DMS79 treated with DMSO at 0.1 percent for 48 hours (cell line): ENCODE results near the gene ZNF775.

Experiments
- DNase-seq: peaks from one replicate; lab custom pipeline; 2025; lab: John Stamatoyannopoulos, UW

The ZNF775 gene

DNA sequence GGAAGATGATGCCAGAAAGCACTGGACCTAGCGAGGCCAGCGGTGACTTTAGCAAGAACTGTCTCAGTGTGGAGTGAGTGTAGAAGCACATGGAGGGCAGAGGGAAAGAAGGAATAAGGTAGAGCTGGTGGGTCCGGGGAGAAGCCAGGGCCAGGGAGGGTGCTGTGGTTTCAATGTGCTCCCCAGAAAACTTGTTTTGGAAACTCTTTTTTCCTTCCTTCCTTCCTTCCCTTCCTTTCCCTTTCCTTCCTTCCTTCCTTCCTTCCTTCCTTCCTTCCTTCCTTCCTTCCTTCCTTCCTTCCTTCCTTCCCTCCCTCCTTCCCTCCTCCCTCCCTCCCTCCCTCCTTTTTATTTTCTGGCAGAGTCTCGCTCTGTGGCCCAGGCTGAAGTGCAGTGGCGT, 32.2 kb upstream of the ZNF775 start:
- DNase-seq: no peak

DNA sequence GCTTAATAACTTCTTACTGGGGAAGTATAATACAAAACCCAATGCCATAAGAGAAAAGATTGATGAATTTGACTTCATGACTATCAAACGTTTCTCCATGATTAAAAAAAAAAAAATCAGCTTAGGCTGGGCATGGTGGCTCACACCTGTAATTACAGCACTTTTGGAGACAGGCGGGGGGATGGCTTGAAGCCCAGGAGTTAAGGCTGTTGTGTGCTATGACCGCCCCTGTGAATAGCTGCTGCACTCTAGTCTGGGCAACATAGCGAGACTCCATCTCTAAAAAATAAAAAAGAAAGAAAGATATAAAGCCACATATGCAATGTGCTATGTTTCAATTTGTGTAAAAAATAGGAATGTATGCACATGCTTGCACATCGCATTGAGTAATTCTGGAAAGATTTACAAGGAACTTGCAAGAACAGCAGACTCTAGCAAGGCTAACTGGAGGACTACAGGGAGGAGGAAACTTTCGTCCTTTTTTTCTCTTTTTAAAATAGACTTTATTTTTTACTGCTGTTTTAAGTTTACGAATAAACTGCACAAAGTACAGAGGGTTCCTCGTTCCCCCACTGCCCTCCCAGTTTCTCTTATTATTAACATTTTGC, 27.4 kb upstream of the ZNF775 start:
- no peak for DNase-seq

DNA sequence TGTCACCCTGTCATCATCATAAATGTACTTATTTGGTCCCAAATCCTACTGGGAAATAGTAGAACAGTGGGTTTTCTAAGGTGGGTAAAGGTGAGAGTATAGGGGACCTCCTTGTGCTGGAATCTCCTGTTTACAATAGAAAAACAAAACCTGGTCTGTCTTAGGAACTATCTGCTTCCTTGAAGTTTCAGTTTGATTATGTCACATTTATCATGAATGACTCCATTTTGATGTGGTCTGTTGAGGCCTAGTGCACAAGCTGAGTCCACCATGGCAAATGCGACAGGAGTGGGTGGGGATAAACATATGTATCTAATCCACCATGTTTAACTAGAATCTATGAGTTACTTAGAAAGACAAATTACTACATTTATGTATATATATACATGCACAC, 23.5 kb upstream of the ZNF775 start:
- DNase-seq: no peak

DNA sequence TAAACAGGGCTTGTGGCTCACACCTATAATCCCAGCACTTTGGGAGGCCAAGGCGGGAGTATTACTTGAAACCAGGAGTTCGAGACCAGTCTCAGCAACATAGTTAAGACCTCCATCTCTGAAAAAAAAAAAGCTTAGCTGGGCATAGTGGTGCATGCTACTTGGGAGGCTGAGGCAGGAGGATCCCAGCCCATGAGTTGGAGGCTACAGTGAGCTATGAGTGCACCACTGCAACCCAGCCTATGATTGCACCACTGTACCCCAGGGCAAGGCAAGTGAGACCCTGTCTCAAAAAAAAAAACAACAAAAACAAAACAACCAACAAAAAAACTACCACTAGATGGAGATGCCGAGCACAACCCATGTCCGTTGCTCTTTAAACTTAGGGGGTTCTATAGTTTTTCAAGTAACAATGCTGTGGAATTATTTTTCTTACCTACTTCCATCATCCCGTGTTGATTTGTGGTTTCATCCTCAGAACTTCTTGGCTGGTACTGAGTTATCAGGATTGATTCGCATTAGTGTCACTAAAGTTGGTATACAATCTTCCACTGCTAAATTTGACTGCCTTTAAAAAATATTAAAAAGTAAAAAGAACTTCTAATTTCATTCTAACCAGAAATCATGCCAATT, 22.7 kb upstream of the ZNF775 start:
- peak; percentile 11 for DNase-seq

DNA sequence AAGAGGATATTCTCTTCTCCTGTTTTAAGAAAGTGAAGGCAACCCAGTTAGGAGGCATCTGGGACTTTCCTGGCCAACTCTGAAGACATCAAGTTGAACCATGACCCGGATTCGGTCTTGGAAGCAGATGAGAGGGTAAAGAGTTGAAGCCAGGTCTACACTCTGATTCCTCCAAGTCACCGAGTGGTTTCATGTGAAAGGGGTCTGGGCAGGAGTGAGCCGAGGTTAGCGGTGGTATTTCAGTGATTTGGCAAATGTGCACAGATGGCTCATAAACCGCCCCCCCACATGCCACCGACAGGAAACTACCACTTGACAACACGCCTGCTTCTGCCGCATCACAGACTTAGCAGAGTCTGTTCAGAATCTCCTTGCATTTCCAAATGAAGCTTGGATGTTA, 21.9 kb upstream of the ZNF775 start:
- no peak for DNase-seq

DNA sequence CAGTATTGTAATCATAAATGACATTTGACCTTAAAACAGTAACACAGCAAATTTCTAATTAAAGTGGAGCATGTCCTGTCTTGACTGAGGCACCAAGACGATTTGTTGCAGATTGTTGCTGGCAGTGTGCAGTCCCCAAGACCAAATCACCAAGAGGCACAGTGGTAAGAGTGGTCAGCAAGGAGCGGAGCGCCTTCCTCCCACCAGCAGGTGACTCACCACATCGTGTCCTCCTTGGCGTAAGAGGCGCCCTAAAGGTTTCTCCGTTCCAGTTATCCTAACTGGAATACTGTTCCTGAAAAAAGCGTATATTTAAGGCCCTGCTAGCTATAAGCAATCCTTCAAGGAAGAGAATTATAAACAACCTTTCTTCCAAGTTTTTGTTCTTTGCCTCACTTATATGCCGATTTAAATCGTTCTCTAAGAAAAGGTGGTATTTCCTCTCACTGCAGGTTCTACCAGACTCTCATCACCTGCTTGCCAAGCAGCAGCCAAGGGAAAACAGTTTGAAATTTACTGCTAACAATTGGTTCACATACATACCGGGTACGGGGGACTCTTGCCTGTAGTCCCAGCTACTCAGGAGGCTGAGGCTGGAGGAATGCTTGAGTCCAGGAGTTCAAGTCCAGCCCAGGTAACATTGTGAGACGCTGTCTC, 21.2 kb upstream of the ZNF775 start:
- no peak for DNase-seq

DNA sequence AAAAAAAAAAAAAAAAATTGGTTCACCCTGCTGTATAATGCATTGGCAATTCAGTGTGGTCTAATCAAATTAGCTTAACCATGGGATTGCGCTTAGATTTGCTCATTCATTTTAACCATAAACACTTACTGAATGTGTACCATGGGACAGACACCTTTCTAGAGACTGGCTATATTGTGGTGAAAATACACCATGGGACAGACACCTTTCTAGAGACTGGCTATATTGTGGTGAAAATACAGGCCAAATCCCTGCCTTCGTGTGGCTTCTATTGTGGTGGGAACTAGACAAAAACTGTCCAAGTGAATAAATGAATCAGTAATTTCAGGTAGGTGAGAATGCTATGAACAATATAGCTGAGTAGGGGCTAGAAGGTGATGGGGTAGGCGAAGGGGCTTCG, 20.7 kb upstream of the ZNF775 start:
- no peak for DNase-seq

DNA sequence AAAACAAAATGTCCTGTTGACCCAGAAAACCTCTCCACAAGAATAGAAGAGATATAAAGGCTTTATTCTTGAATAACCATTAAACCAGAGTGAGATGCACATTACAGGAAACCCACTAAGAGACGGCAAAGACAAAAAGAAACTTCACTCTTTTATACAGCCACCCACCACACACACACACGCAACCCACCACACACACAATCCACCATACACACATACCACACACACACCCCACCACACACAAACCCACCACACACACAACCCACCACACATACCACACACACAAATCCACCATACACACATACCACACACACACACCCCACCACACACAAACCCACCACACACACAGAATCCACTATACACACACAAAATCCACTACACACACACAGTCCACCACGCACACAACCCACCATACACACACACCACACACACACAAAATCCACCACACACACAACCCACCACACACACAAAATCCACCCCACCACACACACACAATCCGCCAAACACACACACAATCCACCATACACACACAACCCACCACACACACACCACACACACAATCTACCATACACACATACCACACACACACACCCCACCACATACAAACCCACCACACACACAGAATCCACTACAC, 20.0 kb upstream of the ZNF775 start:
- no peak for DNase-seq

DNA sequence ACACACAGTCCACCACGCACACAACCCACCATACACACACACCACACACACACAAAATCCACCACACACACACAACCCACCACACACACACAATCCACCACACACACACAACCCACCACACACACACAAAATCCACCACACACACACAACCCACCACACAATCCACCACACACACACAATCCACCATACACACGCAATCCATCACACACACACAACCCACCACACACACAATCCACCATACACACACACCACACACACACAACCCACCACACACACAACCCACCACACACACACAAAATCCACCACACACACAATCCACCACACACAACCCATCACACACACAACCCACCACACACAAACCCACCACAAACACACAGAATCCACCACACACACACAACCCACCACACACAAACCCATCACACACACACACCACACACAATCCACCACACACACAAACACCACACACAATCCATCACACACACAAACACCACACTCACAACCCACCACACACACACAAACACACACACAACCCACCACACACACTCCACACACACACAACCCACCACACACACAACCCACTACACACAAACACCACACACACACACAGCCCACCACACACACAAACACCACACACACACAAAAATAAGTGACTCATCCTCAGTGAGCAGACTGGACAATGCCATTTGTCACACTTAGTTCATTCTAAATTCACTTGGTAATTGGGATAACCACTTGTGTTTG, 19.3 kb upstream of the ZNF775 start:
- DNase-seq: no peak

DNA sequence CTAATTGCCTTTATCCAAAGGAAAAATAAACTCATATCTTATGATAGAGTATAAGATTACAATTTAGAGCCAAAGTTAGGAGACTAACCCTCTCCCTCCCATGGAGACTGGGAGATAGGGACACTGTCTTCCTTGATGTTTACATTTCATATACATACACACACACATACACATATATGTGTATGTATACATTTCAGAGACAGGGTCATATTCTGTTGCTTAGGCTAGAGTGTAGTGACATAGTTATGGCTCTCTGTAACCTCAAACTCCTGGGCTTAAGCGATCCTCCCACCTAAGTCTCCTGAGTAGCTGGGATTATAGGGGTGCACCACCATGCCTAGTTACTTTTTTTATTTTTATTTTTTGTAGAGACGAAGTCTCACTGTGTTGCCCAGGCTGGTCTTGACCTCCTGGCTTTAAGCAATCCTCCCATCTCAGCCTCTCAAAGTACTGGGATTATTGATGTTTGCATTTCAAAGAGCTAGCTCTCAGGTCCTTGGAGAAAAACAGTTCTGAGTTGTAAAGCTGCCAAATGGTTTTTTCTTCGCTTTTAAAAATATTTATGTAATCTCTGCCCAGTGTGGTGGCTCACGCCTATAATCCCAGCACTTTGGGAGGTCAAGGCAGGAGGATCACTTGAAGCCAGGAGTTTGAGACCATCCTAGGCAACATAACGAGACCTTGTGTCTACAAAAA, 18.6 kb upstream of the ZNF775 start:
- no peak for DNase-seq

DNA sequence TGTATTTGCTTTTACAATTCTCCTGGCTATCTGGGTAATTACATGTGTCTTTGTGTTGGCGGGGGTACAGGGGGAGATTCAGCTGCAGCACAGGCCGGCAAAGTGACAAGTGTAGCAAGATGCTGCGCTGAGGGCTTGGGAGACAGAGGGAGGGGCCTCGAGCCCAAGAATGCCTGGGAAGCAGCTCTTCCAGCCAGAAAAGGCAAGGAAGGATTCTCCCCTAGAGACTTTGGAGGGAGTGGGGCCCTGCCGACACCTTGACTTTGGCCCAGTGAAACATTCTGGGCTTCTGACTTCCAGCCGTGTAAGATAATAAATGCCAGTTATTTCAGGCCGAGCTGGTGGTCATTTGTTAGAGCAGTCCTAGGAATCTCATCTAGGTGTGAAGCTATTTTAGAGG, 17.7 kb upstream of the ZNF775 start:
- no peak for DNase-seq

DNA sequence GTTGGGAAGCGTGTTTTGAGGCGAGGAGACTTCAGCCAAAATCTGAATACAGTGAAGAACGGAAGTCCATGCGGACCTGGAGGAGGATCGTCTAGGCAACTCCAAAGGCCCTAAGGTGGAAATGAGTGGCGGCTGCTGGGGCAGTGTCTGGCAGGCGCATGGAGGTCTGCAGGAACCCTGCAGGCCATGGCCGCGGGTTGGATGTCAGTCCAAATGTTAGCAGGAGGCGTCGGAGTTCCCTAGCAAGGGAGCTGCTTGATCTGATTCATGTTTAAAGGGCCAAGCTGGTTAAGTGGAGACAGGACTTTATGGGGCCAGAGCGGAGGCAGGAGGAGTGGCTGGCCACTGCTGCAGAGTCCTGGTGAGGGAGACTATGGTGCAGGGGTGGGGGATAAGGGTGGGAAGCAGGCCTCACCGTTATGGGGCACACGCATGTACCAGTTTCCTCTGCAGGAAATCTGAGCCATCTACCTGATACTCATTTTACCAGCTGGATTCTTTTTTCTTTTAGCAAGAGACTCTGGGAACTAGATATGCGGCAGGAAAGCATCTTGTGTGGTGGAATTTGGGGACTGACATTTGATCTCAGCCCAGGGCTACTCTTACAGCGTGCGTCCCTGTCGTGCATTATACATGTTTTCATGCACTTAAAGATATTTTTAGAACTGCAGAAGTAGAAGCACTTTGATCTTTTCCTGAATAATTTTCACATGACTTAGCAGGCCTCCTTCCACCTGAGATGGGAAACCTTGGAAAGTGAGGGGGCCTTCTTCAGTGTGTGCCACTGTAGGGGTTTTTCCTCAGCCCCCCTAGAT, 17.1 kb upstream of the ZNF775 start:
- DNase-seq: no peak

DNA sequence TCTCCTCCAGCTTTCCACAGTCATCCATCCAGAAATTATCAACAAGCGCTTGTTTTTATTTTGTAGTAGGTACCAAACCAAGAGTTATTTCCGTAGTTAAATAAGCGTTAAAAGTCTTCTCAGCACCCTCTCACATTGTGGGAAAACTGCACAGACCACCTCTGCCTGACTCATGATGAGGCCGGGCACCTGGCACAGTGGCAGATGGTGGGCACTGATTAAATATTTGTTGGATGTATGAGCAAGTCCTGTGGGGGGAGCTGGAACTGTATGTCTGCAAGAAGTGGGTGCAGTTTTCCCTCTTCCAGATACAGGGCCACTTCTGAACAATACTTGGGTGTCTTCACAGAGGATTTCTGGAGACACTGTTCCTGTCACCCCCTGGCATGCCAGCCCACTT, 15.8 kb upstream of the ZNF775 start:
- DNase-seq: no peak

DNA sequence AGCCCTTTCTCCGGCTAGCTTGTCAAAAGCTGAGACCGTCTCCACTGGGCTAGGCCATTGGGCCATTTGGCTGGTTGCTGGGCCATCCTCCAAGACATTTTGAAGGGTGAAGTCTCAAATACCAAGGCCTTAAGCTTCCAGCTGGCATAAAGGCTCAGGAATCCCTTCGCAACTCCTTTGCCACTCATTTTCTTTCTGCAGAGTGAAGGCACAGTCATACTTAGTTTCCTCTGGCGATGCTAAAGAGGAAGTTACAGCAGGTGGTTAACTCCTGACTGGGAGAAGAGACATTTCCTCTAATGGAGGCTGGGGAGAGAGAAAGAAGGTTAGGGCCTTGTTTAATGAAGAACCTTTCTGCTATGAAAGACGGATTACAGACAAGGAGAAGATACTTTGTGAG, 15.3 kb upstream of the ZNF775 start:
- DNase-seq: no peak

DNA sequence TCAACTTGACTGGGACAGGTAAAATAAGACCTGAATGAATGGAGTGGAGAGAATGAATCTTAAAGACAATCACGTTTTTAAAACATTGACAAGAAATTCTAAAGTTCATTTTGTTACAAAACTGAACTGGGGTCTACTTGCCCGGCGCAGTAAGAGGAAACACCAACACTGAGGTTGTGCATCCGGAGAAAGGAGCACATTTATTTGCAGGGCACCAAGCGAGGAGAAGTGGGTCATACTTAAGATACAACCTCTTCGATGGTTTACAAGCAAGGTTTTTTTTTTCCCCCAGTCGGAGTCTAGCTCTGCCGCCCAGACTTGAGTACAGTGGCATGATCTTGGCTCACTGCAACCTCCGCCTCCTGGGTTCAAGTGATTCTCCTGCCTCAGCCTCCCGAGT, 13.9 kb upstream of the ZNF775 start:
- DNase-seq: no peak

DNA sequence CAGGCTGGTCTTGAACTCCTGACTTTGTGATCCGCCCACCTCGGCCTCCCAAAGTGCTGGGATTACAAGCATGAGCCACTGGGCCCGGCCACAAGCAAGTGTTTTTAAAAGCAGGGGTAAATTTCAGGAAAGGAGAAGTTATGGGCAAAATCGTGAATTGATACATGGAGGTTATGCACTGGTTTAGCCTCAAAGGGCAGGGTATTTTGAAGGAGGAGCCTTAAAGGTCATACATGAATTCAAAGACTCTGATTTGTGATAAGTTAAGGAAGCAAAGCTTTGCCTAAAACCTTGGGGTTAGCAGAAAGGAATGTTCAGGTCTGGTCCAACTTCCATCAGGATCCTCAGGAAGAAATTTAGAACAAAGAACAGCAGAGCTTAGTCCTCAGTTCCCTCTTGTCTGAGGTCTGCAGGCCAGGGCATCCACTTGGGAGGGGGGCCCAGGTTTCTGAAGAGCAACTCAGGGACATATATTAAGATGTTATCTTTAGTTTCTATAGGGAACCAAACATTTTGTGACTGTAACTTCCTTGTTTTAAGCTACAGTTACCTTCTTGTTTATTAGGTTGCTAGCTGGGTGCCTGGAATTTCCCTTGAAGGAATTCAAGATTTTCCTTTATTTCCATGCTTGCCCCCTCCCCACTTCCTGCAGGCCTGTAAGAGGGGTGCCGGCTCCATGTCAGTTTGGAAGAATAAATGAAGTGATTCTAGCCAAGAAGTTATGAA, 13.3 kb upstream of the ZNF775 start:
- DNase-seq: no peak

DNA sequence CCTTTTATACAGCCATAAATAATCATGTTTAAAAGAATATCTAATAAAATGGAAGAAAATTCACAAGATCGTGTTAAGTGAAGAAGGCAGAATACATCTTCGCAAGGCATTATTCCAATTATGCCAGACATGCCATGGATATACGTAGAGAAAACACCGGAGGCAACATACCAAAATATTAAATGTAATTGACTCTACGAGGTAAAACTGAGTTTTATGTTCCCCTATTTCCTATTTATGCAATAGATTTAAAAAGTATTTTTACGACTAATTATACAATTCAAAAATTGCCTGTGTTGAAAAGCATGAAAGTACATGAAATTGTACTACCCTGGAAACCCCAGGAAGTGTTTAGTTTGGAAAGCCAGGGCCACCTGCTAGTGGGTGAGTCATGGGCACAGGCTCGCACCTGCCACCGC, 11.4 kb upstream of the ZNF775 start:
- peak; percentile 80 for DNase-seq

DNA sequence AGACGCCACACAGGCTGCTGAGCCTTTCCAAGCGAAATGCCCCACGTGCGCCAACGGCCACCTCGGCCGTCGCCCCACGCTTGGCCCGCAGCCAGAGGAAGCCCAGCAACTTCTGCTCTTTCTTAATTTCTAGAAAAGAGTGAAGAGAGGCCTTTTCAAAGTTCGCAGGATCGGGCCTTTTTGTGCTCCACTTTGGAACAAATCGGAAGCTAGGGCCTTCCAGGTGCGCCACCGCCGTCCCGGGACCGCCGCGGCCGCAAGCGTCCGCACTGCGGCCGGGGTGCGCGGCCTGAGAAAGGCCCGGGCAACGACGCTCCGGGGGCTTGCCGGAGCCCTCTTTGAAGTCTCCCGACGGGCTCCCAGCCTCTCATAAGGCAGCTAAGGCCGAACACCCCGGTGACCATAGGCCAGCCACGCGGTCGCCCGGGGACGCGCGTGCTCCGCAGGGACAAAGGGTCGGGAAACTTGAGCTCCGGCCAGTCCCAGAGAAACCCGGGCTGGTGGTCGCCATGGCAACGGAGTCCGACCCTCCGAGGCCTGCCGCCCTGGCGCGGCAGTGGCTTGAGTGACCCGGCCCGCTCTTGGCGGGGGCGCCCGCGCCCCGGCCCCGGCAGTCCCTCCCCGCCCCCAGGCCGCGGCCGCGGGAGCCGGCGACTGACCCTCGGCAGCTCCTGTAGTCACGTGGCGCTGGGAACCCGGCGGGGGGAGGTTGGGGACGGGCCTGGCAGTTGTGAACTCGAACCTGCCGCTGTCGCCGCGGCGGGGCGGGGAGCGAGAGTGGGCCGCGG, 10.8 kb upstream of the ZNF775 start, which contains the start of gene REPIN1:
Gene REPIN1 (plus strand): TSS at position 727 of the 788 bp plus-strand sequence. CDS start 890 bp downstream, outside the sequence.
- DNase-seq: peak; percentile 47
